SK-N-MC (cell line): ENCODE measurements around the gene PTPRM.

Source experiments
- EZH2 ChIP-seq: fragments of 200-600 bp; sonication (generic); IDR thresholded peaks from one replicate; pipeline ENCODE4 v1.6.1; 2017; ENCODE audit warnings: antibody characterized with exemption
- FOXP2 ChIP-seq: optimal IDR thresholded peaks from 2 replicates; pipeline ENCODE3; 2011; ENCODE audit warnings: mild to moderate bottlenecking, moderate library complexity; ENCODE audit not compliant: insufficient read depth; ENCODE audit errors: extremely low read length, control extremely low read depth

DNA sequence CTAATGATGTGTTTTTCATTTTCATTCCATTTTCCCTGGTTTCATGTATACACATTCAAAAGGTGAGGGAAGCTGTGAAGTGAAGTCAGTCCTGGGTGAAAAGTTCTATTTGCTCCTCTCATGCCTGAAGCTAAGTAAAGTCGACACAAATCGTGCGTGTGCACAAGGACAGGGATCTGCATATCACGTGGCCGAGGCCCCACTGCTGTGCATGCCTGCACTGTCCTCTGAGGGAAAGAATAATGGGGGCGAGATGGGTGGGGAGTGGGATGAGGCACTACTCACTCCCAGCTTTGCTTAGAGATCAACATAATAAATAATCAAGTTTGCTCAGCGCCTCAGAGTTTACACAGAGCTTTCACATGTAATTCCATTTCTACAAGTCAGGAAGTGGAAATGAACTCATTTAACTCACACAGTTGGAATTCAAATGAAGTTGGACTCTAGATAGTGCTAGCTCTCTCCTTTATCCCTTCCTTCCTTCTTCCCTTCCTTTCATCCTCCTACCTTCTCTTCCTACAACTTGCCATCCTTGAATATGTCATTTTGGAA lies 5.1 kb upstream of the PTPRM start:
- no peak for TF ChIP-seq EZH2
- no peak for TF ChIP-seq FOXP2
